ENCODE measurements around the gene AKR1D1.

DNA sequence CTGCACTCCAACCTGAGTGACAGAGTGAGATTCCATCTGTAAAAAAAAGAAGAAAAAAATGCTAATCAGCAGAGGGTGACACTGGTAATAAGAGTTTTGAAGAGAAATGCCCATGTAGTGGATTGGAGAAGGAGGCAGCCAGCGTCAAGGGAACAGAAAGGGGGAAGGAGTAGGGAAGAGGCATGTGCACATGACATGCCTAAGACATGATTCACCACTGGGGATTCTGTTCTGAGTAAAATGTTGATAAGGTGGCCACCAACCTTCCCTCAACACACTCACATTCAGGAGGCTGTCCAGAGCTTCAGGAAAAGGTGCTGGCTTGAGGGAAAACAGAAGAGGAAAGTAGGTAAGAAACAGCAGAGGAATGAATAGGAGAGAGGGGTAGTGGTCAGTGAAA lies 39.9 kb downstream of the AKR1D1 start:
- TF ChIP-seq CTCF (conservative IDR thresholded peaks at IDR 0.05) (no peak), ZFX (IDR thresholded peaks at IDR 0.05) (no peak)

Data from C4-2B (cell line).